NCI-H146 treated with DMSO at 0.1 percent for 48 hours (cell line): ENCODE measurements around the gene CSRNP3.
A peak's percentile ranks its signal among the peaks of the same experiment; 100 is the strongest.

Experiments used
- DNase-seq: peaks from one replicate; lab custom pipeline; 2025; ENCODE audit not compliant: unreplicated experiment; lab: John Stamatoyannopoulos, UW

Gene CSRNP3

DNA sequence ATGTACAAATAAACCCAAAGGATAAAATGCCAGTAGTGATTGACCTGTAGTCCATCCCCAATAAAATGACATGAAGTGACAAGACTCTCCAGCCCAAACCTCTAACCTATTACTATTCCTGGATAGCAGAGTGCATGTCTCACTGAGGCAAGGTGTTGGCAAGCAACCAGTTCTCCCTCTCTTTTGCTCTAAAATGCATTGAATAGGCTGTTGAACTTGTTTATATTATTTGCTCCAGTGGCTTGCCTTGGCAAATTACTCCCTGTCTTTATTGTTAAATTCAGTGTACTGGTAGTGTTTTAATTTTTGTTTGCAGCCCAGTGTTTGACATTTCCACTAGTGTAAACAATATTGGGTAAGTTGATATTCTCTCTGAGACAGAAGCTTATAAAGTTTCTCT lies 70.5 kb downstream of the CSRNP3 start:
- DNase-seq = peak; percentile 17

DNA sequence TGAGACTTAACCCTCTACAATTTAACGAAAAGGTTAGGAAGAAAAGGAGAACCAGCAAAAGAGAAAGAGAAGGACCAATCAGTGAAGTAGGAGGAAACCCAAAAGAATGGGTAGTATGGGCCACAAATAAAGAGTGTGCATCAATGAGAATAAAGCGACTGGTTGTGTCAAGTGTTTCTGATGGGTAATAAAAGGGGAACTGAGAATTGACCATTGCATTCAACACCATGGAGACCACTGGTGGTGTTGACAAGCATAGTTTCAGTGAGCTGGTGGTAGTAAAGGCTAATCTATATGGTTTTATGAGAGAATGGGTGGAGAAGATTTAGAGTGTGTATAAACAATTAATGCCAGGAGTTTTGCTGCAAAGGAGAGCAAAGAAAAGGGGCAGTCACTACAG lies 75.4 kb downstream of the CSRNP3 start:
- DNase-seq = no peak

DNA sequence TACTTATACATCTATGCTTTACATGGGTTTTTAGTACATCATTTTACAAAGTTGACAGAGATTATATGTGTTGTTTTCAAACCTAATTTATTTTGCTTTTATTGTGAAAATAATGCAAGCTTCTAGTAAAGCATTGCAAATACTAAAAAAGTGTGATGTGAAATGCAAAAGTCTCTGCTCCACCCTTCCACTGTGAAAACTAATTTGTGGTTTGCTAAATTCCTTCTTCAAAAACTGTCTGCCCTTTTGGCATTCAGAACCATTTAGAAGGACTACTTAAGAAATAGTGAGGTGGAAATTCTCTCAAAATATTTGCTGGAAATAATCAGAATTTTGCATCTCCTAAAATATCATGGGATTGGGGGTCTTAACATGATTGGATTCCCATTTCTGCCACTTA lies 78.4 kb downstream of the CSRNP3 start:
- DNase-seq = no peak

DNA sequence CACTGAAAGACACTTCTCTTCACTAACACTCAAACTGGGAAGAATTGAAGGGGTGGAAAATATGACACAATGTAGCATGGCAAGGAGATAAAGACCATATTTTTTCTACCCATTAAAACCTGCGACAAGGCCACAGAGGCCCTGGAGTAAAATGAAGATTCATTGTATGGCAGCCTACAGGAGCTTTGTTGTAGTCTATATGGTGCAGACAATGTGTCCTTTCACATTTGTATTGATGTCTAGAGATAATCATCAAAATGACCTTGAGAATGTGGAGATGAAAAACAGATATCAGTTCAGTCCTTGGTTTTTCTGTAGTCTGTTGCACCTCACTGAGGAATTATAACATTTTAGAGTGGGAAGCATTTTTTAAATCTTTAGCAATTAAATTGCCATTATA lies 80.1 kb downstream of the CSRNP3 start:
- no peak for DNase-seq

DNA sequence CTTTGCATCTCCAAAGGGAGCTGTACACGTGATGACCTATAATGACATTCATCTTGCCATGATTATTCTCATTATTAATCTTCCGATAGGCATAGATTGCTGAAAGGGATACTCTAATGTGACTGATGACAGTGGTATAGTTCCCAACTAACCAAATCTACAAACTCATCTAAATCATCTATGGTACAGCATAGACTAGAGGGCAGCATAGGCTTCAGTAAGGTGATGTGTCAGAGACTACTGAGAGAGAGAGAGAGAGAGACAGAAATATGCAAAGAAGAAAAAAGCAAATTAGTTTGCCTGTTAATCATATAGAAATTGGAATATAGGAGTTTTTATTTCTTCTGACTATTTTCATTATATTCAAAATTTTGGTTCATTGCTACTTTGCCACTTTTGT lies 89.3 kb downstream of the CSRNP3 start:
- no peak for DNase-seq

DNA sequence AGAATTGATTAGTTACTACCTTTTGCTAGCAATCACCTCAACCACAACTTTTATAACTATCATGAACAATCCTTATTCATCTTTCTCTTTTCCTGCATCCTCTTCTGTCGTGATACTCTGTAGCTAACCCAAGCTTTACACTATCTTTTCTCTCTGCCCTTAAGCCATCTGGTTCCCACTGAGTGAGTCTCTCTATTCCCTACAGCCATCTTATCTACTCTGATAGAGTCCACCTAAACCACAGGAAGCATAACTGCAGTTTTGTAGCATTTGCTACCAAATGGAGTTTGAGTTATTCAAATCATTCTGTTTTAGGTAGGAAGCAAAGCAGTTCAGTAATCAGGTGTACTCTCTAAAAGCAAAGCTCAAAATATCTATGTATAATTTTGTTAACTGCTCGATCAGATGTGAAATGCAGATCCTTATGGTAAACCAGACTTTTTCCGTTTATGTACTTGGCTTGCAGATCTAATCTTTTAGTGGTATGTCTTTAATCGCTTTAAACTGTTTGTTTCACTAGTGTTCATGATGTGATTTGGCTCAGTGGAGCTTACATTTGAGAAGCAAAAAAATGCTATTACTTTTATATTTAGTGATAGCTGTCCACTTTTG lies 91.0 kb downstream of the CSRNP3 start:
- DNase-seq = no peak

DNA sequence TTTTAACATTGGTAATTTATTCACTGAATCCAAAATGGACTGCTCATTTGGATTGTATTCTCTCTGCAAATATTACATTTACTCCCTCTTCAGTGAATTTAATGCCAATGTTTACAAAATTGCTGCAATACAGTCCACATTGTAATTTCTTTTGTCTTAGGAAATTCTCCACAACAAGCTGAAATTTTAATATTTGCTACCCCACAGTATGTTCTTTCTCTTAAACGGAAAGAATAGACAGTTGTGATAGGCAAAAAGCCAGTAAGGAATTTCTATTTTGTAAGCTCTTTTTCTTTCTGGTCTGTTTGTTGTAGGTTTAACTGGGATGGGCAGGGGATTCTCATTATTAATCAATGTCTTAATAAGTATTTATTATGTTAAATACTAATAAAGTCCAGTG lies 92.0 kb downstream of the CSRNP3 start:
- no peak for DNase-seq

DNA sequence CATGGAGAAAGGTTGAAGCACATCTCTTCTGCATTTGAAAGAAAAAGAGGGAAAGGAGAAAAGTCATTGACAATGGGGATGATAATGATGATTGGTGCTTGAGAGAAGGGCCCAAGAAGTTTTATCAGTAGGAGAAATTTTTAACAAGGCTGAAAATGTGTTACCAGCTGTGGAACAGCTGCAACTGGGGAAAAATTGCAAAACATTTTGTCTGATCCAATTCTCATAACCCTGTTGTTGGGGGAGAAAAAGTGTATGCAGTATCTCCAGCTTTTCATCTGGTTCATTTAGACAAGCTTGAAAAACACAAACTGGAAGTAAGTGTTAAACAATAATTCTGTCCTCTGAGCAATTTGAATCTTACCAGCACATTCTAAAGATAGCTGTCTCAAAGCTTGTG lies 92.7 kb downstream of the CSRNP3 start:
- no peak for DNase-seq

DNA sequence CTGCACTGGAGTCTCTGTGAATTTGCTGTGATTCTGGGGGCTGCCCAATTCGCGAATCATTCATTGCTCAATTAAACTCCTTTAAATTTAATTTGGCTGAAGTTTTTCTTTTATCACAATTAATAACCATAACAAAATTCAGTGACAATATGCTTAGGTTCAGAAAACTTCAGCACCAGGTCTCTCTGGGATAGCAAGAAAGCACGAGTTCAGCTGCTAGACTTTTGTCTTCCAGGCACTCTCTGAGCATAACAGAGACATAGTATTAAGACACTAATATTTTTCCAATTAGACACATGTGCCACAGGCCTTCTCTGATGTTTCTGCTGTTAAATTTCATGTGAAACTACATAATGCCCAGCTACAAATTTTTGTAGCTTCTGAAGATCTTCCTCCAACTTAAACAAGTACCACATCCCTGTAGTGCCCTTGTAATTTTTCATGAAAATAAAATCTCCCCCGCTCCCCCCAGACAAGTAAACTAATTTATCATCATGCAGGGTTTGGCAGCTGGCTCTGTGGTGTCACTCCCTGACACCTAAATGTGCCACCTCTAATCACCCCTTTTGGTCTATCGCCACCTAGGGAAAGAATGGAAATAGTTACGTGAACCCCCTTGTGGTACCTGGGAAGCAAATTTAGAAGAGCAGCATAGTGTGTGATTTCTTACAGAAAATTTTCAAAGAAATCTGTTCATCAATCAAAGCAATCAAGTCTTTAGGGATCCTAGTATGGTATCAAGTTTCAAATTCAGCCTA lies 94.1 kb downstream of the CSRNP3 start:
- peak; percentile 19 for DNase-seq

DNA sequence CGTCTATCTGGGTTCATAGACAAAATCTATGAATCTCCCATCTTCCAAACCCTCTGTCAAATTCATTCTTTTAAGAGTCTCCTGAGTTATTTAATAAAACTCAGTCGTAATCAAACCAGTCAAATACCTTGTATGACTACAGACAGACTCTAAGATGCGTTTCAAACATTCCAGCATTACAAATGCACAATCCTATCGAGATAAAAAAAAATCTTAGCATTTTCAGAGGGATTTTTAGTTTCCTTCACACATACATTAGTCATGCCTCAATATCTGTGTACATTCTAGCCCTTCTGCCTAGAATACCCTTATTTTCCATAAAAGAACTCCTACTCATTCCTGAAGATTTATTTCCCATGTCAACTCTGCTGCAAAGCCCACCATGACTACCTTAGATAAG lies 96.5 kb downstream of the CSRNP3 start:
- DNase-seq = no peak

DNA sequence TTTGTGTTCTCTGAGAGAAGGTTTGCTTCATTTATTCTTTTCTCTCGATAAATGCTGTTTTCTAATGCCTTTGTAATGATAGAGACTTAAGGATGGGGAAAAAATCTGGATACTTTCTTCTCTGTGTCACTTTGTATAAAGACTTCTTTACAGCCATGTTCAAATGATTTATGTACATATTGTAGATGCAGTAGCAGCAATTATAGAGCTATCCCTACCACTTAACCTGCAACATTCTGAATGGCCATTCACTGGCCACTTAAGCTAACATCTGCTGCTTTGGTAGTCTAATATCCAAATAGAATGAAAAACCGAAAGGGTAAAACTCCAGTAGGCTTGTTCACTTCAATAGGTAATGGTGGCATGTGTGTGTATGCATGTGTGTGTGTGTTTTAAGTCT lies 97.8 kb downstream of the CSRNP3 start:
- peak; percentile 71 for DNase-seq

DNA sequence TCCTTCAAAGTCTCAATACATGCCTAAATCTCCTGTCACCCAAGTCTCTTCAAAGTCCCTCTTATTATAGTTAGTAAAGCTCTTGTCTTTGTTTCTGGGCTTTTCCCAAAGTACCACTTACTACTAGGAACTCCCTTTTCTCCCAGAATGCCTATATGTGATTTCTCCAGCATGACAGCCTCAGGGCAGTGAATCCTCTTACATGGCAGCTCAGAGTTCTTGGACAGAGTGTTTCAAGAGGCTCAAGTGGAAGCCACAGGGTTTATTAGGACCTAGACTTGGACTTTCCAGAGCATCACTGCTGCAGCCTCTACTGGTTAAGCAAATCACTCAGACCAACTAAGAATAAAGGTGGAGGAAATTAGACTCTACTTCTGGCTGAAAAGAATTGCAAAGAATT lies 98.9 kb downstream of the CSRNP3 start:
- no peak for DNase-seq

DNA sequence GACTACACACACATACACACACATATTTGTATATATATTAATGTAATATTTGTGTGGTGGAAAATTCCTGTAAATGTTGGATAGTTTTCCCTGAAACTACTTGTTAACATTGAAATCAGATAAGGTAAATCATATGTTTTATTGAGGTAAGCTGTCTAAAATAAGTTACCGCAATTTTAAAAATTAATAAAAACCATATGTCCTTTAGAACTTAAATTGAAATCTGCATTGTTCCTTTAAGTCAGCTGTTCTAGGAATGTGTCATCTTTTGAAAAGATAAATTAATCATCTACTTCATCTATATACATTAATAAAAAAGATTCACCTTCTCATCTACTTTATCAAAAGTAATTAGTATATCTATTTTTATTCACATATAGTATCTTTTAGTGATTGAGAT lies 102.0 kb downstream of the CSRNP3 start:
- no peak for DNase-seq

DNA sequence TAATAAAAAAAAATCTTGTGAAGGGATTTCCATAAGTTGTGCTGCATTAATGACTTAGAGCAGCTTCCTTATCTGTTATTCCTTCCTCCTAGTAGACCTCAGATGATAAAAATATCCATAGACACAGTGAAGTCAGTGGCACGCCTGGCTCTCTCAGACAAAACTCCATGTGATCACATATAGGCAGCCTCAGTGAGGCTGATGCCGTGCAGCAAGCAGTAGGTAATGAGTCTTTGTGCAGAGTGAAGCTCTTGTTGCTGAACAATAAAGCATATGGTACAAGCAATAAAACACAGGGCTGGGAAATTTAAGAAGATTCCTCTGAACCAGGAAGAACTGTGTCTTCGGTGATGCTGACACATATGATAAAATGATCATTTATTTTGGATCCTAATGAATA lies 102.7 kb downstream of the CSRNP3 start:
- DNase-seq = peak; percentile 73

DNA sequence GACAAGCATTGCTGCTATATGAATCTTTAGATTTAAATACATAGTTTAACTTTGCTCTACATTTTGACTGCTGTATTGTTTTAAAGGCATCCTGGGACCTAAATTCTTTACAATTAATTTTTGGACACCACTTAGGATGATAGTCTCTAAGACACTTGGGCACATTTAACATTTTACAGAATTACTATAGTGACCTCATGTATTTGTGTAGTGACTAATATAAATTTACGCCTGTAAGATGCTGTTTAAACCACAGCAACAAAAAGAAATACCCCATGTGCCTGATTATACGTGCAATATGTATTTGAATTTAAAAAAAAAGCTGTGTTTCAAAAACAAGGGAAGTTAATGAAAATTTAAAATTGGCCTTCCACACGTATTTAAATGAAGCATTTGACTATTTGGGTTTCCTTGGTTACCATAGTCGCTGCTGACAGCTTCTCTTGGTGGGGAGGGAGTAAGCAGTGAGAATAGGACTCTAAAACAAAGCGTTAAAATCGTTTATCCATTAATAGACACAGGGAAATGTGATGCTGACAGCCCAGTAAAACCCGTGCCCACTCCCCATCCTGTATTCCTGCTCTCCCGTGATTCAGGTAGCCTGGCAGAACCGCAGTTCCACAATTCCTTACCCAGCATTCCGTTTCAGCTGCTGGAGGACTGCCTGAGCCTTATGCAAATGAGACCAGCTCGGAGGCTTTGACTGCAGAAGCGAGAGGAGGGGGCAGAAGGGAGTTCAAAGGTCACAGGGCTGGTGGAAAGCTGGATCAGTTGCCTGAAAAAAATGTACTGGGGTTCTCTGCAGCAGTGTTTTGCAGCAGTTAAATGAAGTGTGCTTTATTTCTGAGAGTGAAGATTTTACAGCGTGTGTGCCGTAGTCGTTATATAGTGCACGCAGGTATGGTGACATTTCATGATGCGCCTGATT lies 104.3 kb downstream of the CSRNP3 start:
- peak; percentile 92 for DNase-seq

DNA sequence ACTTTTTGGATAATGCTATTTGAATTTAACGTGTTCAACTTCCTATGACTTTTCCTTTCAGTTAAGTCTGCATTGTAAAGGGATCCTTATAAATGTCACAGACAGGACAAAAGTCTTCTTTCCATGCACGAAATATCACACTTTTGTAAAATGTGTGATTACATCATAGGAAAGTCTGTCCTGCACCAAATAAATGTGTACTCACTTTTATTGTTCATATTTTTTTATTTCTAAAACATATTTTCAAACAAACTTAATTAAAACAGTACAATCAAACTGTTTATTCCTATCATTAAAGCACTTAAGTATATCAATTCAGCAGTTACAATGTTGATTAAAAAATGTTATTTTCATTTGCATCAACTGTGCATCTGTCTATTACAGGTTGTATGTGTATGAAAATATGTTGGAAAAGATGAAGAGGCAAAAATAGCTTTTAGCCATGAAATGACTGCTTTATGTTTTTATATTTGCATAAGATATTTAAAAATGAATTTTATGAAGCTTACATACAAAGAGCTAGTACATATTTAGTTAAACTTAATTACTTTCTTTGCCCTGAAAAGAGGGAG lies 105.6 kb downstream of the CSRNP3 start:
- DNase-seq = no peak

DNA sequence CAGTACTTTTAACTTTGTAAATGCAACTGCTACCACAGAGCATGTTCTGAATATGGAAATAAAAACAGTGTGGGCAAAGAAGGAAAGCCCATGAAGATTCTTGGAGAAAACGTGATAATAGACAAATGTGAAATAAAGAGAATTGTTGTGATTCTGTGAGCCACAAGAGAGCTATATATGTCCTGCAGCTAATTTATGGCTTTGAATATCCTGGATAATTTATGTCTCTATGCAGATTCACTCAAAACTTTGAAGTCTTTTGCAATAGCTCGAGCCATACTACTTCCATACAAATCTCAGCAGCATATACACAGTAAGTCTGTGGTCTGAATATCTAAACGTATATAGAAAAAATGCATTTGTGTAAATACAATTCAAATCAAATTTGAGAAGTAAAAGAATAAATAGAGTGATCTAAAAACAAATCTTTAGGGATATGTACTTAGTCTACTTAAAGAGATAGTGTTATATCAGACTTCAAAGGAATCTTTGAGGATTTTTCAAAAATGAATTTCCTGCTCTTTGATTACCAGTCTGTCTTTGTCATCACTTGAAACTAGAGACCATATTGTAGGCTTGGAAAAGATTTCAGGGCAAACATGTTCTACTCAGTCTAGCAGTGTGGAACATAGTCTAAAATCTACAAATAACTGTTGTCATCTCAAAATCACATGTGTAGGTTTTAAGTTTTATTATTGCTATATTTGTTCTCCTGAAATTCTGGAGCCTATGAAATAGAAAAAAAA lies 107.1 kb downstream of the CSRNP3 start:
- DNase-seq = no peak

DNA sequence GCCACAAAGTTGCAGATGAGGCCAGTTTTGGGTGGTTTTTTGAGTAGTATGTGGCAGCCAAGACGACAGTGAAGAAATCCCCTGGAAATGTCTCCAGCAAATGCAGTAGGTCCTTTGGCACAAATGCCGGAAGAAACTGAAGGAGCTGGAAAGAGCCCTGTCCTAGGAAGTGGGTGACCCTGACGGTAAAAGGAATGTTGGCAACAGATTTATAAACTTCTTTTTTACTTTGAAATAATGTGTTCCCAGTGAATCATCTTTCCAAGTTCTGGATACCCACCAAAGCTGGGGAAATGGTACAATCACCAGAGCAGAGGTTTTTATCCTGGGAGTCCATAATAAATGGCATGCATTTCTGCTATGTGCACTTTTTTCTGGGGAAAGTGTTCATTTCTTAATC lies 112.9 kb downstream of the CSRNP3 start:
- DNase-seq = no peak

DNA sequence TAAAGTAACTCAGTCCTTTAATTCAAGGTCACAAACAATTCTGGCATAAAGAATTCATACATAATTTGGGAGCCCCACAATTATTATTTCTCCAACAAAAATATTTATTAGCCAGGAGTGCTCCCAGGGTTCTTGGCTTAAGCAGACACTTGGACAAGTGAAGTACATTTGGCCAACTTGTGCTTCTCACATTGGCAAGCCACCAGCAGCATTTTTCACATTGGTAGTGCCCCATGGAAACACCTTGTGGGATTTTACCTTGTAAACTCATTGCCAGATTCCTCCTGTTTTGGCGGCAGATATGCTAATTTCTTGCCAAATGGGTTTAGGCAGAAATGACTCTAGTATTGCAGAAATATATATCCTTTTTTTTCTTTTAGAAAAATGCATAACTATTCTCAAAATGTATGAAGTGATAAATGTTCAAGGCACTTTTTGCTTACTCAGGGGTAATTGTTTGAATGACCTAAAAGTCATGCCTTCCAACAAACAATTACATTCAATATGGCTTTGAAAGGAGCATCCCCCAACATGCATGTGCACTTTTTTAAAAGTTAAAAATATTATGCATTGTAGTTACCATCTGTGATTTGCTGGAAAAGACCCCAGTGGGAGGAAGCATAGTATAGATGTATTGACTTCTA lies 113.5 kb downstream of the CSRNP3 start:
- DNase-seq = no peak

DNA sequence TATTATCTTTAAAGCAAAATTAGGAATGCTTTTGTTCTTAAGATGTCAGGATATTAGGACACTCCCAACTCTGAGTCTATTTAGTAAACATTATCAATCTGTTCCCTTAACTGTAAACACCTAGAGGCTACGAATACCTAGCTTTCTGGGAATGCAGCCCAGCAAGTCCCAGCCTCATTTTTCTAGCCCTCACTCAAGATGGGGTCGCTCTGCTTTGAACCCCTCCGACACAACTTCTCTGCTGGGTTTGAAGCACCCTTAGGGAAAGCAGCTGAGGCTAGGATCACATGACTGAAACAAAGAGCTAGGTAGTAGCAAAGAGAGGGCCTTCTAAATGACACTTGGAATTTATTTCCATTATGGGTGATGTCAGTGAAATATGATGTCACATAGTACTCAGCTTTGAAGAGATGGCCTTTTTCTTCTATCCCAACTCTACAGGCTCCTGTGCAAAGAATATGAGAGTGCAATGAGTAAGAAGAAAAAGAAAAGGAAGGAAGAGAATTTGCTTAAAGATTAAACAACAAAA lies 114.7 kb downstream of the CSRNP3 start:
- no peak for DNase-seq
